Activated CD4-positive, alpha-beta T cell treated with anti-CD3 and anti-CD28 coated beads, Interleukin-2, amount 50 U/mL, for 24 hours (primary cell): ENCODE results near the gene PTPN1.
A peak's percentile ranks its signal among the peaks of the same experiment; 100 is the strongest.
"Not testable (repeated sequence)": the region's sequence is repeated elsewhere in the genome, so short reads cannot be mapped to it uniquely, and the experiment has no call there.

Source experiments
- DNase-seq, 2 donors: peaks; one replicate each; pipeline ENCODE4 v3.0.0-alpha.2; 2020; ENCODE audit warnings: low read depth in 1 of 2, low spot score in 1 of 2

Gene PTPN1

DNA sequence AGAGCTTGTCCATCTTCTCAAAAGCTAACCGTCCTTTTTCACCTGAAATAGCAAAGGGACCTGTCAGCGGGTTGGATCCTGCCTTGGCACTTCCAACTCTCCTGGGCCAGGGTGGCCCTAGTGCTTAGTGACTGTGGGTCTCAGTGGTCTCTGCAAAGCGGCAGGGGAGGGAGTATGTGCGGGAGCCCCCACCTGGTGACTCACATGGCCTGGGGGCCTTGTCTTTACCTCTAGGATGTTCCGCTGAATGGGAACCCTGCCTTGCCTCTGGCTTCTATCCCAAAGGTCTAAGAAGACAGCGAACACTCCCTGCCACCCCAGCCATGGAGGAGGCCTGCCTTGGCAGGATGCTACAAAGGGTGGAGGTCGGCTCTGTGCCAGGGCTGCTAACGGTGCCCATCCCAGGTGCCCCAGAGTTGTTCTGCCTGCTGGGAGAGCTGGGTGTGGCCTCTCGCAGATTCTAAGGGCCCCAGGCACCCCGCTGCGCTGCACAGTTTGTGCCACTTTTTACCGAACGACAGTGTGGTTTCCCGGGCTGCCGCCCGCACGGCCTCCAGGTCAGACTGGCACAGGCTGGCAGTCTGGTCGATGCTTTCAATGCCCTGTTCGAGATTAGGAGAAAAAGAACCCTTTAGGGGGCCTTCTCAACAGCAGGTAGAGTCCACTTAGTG, 77.2 kb downstream of the PTPN1 start:
- no peak for DNase-seq

DNA sequence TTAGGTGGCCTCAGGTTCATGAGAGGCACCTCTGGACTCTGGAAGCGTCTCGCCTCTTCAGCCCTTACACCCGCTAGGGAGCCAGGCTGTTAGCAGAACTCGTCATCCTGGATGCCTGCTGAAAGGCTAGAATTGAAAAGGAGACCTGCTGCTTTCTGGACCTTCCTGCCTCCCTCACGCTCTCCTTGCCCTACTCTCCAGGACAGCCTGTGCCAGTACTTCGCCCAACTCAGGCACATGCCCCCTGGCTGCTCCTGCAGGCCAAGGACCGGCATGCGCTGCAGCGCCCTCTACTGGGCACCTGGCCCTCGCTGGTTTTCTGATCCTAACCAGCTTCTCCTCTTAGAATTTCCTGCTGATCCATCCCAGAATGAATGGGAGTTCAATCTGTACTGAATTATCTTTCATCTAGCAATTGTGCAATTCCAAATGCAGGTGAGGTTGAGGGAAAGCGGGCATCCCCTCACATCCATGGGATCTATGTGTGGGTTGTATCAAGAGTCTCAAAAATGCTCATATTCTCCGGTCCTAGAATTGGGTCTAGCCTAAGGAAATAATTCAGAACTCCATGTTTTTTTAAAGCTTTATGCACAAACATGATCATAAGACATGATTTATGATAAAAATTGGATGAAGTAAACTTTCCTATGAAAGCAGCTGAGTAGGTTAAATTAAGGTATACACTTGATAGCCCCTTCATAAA, 78.0 kb downstream of the PTPN1 start:
- DNase-seq, result peak; percentile 58 to 62

GRCh38 chr20:50589548-50590347, 79.6 kb downstream of the PTPN1 start:
- DNase-seq, result no peak

DNA sequence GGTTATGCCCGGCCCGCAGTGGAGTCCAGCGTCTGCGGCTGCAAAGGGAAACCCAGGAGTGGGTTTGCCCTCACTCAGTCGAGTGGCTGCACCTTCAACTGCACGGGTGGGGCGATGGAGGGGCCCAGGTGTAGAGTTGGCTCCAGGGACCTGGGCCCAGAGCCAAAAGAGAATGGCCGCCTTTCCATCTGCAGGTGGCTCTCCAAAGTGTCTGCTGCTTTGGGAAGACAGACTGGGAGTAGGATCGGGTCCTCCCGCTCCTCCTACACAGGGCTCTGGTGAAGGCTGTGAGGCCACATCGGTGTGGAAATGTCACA, 80.1 kb downstream of the PTPN1 start:
- no peak for DNase-seq

DNA sequence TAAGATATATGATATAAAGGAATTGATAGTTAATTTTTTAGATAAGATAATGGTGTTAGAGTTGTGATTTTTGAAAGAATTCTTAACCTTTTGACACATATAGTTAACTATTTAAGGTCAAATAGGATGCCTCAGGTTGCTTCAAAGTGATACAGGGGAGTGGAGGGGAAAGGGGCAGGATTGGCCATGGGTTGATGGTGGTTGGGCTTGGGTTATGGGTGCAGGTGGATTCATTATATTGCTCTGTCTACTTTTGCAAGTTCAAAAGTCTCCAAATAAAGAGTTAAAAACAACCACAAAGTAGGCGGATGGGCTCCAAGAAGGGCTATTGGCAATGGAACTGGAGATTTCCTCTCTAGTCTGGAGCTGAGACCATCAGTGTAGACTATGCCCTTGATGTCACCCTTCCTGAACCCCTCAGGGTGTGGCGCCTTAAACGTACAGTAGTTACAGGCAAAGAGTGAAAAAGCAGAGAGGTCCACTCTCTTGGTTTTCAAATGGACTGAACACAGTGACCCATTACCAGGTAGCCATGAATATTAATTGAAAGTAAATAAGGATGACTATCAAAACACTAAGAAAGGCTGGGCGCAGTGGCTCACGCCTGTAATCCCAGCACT, 81.2 kb downstream of the PTPN1 start:
- DNase-seq, result no peak

GRCh38 chr20:50592282-50593004, 82.3 kb downstream of the PTPN1 start:
- DNase-seq, result no peak

DNA sequence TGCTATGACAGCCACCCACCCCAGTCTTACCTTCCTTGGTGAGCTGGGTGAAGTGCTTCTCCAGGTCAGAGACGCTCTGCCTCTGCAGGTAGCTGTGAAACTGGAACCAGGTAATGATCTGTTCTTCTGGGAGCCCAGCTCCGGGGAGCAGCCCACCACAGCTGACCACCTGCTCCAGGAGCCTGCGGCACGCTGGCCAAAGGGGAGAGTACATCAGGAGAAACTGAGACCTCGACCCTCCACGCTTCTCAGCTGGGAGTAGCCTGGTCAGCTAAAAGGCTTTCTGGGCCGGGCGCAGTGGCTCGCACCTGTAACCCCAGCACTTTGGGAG, 82.8 kb downstream of the PTPN1 start:
- no peak for DNase-seq

DNA sequence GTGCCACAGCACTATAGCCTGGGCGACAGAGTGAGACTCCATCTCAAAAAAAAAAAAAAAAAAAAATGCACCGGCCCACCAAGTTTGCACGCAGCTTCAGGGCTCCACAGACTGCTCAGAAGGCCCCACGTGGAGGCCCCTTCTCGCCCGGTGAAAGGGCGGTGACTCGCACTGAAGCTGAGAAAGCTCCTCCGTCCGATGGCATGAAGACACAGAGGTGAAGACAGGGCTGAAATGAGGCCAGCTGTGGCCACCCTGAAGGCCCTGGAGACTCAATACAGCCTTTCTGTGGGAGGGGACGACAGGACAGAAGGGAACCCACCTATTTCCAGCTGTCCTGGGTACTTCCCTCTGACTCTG, 84.0 kb downstream of the PTPN1 start:
- no peak for DNase-seq

DNA sequence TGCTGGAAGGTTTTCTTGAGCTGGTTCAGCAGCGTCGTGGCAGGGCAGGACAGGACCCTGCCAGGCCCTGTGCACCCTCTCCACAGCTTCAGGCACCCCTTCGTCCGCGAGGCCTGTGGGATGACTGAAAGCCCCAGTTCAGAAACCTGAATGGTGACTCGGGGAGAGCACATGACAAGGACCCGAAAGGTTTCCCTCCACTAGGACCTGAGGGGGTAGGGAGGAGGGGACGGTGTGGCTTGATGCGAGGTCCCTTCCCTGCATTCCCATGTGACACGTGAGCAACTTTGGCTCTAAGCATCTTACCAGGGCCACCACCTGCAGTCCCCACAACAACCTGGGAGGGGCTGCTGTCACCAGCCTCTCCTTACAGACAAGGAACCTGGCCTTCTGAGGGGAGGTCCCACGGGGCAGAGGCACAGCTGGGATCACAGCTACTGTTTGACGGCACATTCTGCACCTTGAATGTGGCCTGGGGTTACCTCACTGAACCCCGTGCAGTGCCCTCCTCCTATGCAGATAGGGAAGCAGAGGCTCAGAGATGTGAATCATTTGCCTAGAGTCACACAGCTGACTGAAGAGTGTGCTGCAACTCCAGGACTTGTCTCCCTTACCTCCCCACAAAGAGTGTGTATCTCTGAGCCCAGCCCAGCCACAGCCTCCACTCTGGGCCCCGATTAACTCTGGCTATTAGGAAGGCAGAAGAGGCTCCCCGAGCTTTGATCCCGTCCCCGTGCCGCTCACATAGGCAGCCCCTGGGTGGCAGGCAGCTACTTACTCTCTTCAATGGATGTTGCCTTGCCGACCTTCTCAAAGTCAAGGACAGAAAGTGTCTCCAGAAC, 84.6 kb downstream of the PTPN1 start:
- DNase-seq, result no peak

GRCh38 chr20:50595433-50595895, 85.3 kb downstream of the PTPN1 start:
- DNase-seq, result no peak

DNA sequence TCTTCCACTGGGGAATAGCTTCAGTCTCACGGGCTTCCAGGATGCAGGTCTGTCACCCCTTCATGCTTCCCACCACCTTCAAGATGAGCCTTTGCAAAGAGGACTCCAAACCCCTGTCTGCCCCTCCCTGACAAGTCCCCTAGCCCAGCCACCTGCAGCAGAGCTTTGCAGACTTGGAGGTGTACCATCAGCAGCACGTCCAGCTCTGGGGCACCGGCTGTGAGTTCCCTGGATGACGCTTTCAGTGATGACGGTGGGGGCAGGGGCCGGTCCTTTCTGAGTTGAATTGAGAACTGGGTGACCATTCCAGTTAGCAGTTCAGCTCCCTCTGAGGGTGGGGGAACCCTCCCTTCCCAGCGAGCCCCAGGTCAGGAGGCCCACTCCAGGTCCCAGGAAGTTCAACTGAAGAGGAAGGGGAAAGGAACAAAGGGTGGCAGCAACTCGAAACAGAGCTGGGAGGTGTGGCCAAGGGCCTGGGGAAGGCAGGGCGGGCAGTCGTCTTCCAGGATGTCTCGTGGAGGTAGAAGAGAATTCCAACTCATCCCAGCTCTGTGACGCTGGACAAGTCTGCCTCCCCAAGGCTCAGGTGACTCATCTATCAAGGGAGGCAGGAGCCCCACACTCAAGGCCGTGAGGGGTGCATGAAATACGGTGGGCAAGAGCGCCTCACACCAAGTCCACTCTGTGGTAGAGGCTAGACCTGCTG, 86.0 kb downstream of the PTPN1 start:
- DNase-seq, result no peak

DNA sequence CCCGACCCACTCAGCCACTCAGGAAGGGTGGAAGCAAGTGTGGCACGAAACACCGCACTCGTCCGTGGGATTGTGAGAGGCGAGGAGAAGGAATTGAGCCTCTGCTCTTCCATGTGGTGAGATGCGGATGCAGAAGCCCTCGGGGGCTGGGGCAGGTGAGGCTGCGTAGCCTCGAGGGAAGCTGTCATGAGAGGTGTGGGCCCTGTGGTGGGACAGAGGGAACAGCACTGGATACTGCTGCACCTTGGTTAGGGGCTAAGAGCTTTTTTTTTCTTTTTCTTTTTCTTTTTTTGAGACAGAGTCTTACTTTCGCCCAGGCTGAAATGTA, 86.5 kb downstream of the PTPN1 start:
- no peak for DNase-seq

DNA sequence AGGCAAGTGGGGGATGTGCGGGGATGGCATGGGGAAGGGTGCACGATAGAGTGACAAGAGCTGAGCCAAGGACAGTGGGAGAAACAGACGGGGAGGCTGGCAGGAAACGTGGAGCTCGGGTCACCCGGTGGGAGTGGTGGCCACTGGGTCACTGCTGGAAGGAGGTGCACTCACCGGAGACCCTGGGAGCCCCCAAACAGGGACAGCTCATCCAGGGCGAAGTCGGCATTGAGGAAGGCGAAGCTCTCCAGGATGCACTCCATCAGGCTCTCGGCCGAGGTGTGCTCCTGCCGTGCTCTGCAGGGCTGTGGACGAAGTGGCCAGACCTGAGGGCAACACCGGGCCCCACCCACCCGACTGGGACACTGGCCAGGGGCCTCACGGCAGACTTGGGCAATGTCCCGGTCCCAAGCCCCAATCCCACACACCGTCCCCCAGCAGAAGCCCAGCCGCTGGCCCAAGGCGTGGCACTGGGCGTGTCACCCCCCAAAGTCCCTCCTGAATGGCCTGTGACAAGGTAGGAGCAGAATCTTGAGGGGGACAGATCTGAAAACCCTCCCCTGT, 87.3 kb downstream of the PTPN1 start:
- no peak for DNase-seq

GRCh38 chr20:50598074-50598473, 87.9 kb downstream of the PTPN1 start:
- DNase-seq, result no peak

DNA sequence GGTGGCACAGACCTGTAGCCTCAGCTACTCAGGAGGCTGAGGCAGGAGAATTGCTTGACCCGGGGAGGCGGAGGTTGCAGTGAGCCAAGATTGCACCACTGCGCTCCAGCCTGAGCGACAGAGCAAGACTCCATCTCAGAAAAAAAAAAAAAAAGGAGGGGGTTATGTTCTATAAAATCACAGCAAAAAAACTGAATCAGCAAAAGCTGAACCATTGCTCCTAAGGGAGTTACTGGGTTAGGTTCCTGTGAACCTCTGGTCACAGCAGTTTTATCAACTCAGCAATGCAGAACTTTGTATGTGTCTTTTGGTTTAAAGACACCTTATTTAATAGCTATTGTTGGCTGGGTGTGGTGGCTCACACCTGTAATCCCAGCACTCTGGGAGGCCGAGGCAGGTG, 88.6 kb downstream of the PTPN1 start:
- not testable (repeated sequence) for DNase-seq

DNA sequence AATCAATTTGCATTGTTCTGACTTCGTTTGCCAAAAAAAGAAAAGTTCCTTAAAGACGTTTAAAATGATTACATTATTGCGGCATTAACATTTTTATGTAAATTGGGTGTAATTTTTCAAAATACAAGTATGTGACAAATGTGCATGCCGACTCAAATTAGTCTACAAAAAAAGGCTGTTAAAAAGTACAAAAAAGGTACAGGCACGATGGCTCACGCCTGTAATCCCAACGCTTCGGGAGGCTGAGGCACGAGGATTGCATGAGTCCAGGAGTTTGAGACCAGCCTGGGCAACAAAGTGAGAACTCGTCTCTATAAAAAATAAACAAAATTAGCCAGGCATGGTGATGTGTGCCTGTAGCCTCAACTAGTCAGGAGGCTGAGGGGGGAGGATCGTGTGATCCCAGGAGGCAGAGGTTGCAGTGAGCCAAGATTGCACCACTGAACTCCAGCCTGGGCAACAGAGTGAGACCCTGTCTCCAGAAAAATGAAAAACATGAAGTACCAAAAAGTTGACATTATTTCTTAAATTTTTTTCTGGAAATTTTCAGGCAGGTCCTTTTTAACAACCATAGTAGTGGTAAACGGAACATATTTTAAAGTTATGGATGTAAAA, 90.2 kb downstream of the PTPN1 start:
- DNase-seq, result no peak

DNA sequence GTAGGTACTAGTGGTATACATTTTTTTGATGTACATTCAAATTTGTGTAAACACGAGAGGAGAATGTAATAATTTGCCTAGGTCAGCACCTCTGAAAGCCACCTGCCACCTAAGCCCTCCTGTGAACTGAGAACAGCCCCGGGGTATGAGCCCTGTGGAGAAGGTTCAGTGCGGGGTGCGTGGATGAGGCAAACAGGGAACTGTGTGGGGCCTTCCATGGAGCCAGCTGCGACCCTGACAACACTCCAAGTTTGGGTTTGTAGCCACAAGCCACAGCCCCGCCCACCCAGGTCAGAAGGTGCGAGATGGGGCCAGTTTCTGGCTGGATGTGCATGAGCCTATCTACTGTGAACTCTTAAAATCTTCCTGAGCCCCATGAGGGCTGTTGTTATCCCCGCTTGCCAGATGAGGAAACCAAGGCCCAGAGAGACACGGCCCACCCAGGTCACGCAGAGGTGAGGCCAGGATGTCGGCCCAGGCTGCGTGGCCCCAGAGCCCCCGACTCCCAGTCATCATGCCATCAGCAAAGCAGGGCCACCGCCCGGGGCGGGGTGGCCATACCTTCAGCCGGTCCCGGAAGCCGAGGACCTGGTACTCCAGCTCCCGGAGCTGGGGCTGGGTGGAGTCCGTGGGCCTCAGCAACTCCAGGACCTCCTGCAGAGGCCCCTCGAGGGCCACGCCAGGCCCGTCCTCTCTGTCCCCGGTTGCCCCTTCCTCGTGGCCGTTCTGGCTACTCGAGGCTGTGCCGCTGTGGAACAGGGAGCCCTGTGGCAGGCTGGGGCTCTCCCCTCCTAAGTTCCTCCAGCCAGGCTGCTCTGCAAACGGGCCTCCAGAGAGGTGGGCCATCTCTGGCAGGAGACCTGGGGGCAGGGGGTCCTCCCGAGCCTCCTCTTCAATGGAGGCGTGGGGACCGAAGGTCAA, 91.6 kb downstream of the PTPN1 start:
- DNase-seq, result no peak

- no peak for DNase-seq
These were observed 92.4 kb downstream of the PTPN1 start for GRCh38 chr20:50602432-50603088.
